Amniotic epithelial cell (primary cell): ENCODE data around the gene PAQR7.

Experiments
- DNase-seq: peaks from one replicate; pipeline ENCODE4 v3.0.0-alpha.2; 2010; ENCODE audit warnings: low read depth

PAQR7 gene

GRCh38 chr1:25873120-25873519 is 2.4 kb downstream of the PAQR7 start:
- DNase-seq, result no peak

GRCh38 chr1:25872713-25873112 is 2.8 kb downstream of the PAQR7 start:
- DNase-seq, result no peak

- no peak for DNase-seq
Measured at GRCh38 chr1:25871704-25872494, 3.6 kb downstream of the PAQR7 start.

- no peak for DNase-seq
Measured at GRCh38 chr1:25871086-25871703, 4.3 kb downstream of the PAQR7 start.

GRCh38 chr1:25870614-25871013 is 4.9 kb downstream of the PAQR7 start:
- no peak for DNase-seq

GRCh38 chr1:25869909-25870606 is 5.5 kb downstream of the PAQR7 start:
- DNase-seq, result no peak

GRCh38 chr1:25867210-25867991 is 8.1 kb downstream of the PAQR7 start:
- DNase-seq, result no peak

- DNase-seq, result no peak
Measured at GRCh38 chr1:25866288-25866687, 9.2 kb downstream of the PAQR7 start.

GRCh38 chr1:25864434-25864833 is 11.1 kb downstream of the PAQR7 start:
- DNase-seq, result no peak

- DNase-seq, result no peak
Measured at GRCh38 chr1:25863486-25864262, 11.8 kb downstream of the PAQR7 start.

GRCh38 chr1:25862785-25863485 is 12.6 kb downstream of the PAQR7 start:
- no peak for DNase-seq

GRCh38 chr1:25861316-25862286 is 13.9 kb downstream of the PAQR7 start:
- DNase-seq, result no peak

GRCh38 chr1:25858906-25859789 is 16.4 kb downstream of the PAQR7 start, which contains the start of gene AUNIP:
Gene AUNIP, minus strand, starts transcription at chr1:25859457. Its CDS starts 100 bp downstream, at chr1:25859357.
- peak; percentile 84 for DNase-seq

- no peak for DNase-seq
Measured at GRCh38 chr1:25858494-25858893, 17.0 kb downstream of the PAQR7 start.

- no peak for DNase-seq
Measured at GRCh38 chr1:25856856-25857255, 18.7 kb downstream of the PAQR7 start.

- DNase-seq, result peak; percentile 10
Measured at GRCh38 chr1:25854554-25854953, 21.0 kb downstream of the PAQR7 start.

- DNase-seq, result peak; percentile 64
Measured at GRCh38 chr1:25848531-25848930, 27.0 kb downstream of the PAQR7 start.

GRCh38 chr1:25847929-25848328 is 27.6 kb downstream of the PAQR7 start:
- no peak for DNase-seq
